ENCODE data around the gene SRP72.

DNA sequence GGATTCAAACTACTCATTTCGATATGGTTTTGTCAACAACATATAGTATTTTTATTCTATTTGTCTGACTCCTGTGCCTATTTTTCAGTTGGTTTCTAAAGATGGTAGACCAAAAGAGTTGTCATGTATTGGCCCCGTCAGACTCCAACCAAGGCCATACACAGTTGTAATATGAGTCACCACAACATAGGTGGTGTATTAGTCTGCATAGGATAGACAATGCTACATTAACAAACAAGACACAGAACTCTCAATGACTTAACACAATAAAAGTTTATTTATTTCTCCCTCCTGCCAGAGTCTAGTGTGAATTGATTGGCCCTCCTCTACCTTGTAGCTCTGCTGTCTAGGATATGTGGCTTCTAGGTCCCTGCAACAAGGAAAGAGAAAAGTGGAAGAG lies 84.1 kb downstream of the SRP72 start:
- TF ChIP-seq CTCF (IDR thresholded peaks at IDR 0.05) (no peak), POLR2A (IDR thresholded peaks at IDR 0.05) (no peak)

Measured in lower leg skin (tissue), 3 donors.